CD4-positive, alpha-beta T cell treated with Interleukin-1 beta for 1 hour (primary cell): Measurements from ENCODE around the gene RRAGD.

Experiments
- DNase-seq, 2 donors: peaks; one replicate each; pipeline ENCODE4 v3.0.0-alpha.2; 2020 to 2022

RRAGD gene

GRCh38 chr6:89328976-89329375, 83.1 kb downstream of the RRAGD start:
- DNase-seq: no peak

- no peak for DNase-seq
Measured at GRCh38 chr6:89324304-89324703, 87.8 kb downstream of the RRAGD start.

- DNase-seq: no peak
Measured at GRCh38 chr6:89323511-89323971, 88.5 kb downstream of the RRAGD start.

- DNase-seq: peak in 1 of 2 donors; percentile 46
Measured at GRCh38 chr6:89321131-89321970, 90.7 kb downstream of the RRAGD start.

GRCh38 chr6:89320012-89320559, 92.0 kb downstream of the RRAGD start:
- DNase-seq: no peak

- DNase-seq: no peak
Measured at GRCh38 chr6:89317067-89317466, 95.0 kb downstream of the RRAGD start.

- no peak for DNase-seq
Measured at GRCh38 chr6:89315249-89315885, 96.7 kb downstream of the RRAGD start, which contains the start of gene GABRR2. TSS of gene GABRR2 (minus strand) at chr6:89315299. CDS start at chr6:89315165, 134 bp downstream.

- DNase-seq: no peak
Measured at GRCh38 chr6:89314692-89315091, 97.4 kb downstream of the RRAGD start.
